Measurements from ENCODE around the gene STAP2. TPM values are rescaled to one million over a fixed set of nuclear protein-coding genes. Genes with fewer than 3 reads are reported as not detected.
"Not testable (repeated sequence)": the region's sequence is repeated elsewhere in the genome, so short reads cannot be mapped to it uniquely, and the experiment has no call there.

The STAP2 gene
- polyA plus RNA-seq, 1 experiment: 5.3 TPM

DNA sequence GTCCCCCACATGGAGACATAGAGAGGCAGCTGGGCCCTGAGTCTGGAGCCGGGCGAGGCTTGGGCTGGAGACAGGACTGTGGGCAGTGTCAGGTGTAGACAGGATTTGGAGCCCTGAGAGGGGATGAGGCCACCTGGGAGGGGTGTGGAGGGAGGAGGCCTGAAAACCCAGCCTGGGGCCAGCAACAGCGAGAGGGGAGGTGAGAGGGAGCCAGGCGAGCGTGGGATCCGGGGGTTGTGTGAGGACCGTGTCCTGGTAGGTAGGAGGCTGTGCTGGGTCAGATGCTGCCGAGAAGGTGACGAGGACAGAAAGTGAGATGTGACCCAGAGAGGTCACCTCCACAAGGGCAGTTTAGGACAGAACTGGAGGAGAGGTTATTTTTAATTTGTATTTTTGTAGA is 12.1 kb upstream of the STAP2 start:
- CTCF ChIA-PET: interaction anchor here (2.8 kb wide), 1 partner anchor 25 kb away, joined by 15 read pairs; no protein-coding TSS in a partner anchor
- no peak for TF ChIP-seq CTCF (IDR thresholded peaks at IDR 0.05; ENCODE audit: low read depth, low read length)

DNA sequence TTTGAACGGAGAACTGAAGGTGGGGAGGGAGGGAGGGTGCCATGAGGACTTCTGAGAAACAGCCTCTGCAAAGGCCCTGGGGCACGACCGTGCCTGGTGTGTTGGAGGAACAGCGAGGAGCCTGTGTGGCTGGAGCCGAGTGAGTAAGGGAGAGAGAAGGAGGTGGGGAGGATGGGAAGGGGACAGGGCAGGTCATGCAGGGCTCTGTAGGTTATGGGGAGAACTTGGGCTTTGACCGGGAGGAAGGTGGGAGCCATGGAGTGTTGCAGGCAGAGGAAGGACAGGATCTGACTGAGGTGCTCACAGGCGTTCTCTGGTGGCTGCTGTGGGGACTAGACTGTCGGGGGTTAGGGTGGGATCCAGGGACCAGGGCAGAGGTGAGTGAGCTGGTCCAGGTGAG is 11.5 kb upstream of the STAP2 start:
- no peak for TF ChIP-seq CTCF (IDR thresholded peaks at IDR 0.05; ENCODE audit: low read depth, low read length)
- peak overlapping the region; percentile 11 for H3K27ac ChIP-seq (ENCODE audit: low read depth, low read length)
- no peaks in the 10 kb centered on the region; the same call in 1 of the 2 replicates for H3K9me3 ChIP-seq (ENCODE audit: control insufficient read depth, insufficient read depth, low read length)
- no peak for DNase-seq (ENCODE audit: low read depth, low spot score)
- CTCF ChIA-PET: no interaction called here
- H3K27me3 ChIP-seq (ENCODE audit: control insufficient read depth, insufficient read depth, low read length): no peaks in the 10 kb centered on the region
- POLR2A ChIA-PET: no interaction called here
- no peak overlapping the region for H3K4me3 ChIP-seq (ENCODE audit: low read depth, low read length)

More for the DNA sequence above, 12.1 kb upstream of the STAP2 start:
- no peaks in the 10 kb centered on the region for H3K27me3 ChIP-seq (ENCODE audit: control insufficient read depth, insufficient read depth, low read length)
- no peak overlapping the region for H3K27ac ChIP-seq (ENCODE audit: low read depth, low read length)
- POLR2A ChIA-PET: no interaction called here
- H3K4me3 ChIP-seq (ENCODE audit: low read depth, low read length): no peak overlapping the region
- H3K9me3 ChIP-seq (ENCODE audit: control insufficient read depth, insufficient read depth, low read length): no peaks in the 10 kb centered on the region; the same call in 1 of the 2 replicates
- no peak for DNase-seq (ENCODE audit: low read depth, low spot score)

DNA sequence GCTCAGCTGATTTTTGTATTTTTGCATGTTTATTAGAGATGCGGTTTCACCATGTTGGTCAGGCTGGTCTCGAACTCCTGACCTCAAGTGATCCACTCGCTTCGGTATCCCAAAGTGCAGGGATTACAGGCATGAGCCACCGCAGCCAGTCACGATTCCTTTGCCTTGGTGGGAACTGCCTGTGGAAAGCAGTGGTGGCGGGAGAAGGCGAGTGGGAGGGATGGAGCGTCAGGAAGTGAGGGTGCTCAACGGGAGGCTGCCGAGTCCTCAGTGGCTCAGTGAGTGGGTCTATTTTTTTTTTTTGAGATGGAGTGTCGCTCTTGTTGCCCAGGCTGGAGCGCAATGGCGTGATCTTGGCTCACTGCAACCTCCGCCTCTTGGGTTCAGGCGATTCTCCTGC is 10.6 kb upstream of the STAP2 start:
- H3K27ac ChIP-seq (ENCODE audit: low read depth, low read length); H3K9me3 ChIP-seq (ENCODE audit: control insufficient read depth, insufficient read depth, low read length); H3K27me3 ChIP-seq (ENCODE audit: control insufficient read depth, insufficient read depth, low read length); DNase-seq (ENCODE audit: low read depth, low spot score); H3K4me3 ChIP-seq (ENCODE audit: low read depth, low read length); POLR2A ChIA-PET: not testable (repeated sequence)
- CTCF ChIA-PET: interaction anchor here (0.6 kb wide), 1 partner anchor 117 kb away, joined by 3 read pairs; no protein-coding TSS in a partner anchor

GRCh38 chr19:4347521-4347920 is 8.9 kb upstream of the STAP2 start:
- TF ChIP-seq CTCF (IDR thresholded peaks at IDR 0.05; ENCODE audit: low read depth, low read length): no peak
- Histone ChIP-seq H3K9me3 (ENCODE audit: control insufficient read depth, insufficient read depth, low read length) (no peaks in the 10 kb centered on the region; the same call in 1 of the 2 replicates), H3K4me3 (ENCODE audit: low read depth, low read length) (no peak overlapping the region), H3K27ac (ENCODE audit: low read depth, low read length) (no peak overlapping the region), H3K27me3 (ENCODE audit: control insufficient read depth, insufficient read depth, low read length) (no peaks in the 10 kb centered on the region)
- CTCF ChIA-PET: interaction anchor here (0.6 to 1.2 kb wide), 3 partner anchors 63 to 177 kb away, joined by 3 to 4 read pairs (median 3); no protein-coding TSS in a partner anchor
- DNase-seq (ENCODE audit: low read depth, low spot score): no peak
- POLR2A ChIA-PET: interaction anchor here (0.6 kb wide), 1 partner anchor 84 kb away, joined by 7 read pairs; no protein-coding TSS in a partner anchor

DNA sequence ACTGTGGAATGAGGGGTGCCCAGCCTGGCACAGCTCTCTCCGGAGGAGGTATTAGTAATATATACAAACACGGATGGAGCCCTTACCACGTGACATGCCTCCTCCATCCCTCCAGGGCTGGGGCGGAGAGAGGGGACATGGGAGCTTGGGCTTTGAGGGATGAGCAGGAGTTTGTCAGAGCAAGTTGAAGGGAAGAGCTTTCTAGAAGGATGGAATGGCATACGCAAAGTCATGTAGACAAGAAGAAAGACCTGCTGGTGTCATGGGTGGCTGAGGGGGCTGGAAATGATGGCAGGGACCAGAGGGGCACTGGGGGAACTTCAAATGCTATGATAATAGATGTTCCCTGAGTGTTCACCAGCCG is 7.4 kb upstream of the STAP2 start:
- no peak overlapping the region for H3K4me3 ChIP-seq (ENCODE audit: low read depth, low read length)
- ChIA-PET CTCF (interaction anchor here (0.7 kb wide), 1 partner anchor 54 kb away, joined by 3 read pairs; the partner anchor contains the start of gene SH3GL1), POLR2A (no interaction called here)
- no peaks in the 10 kb centered on the region; the same call in 1 of the 2 replicates for H3K9me3 ChIP-seq (ENCODE audit: control insufficient read depth, insufficient read depth, low read length)
- H3K27ac ChIP-seq (ENCODE audit: low read depth, low read length): no peak overlapping the region
- no peak for DNase-seq (ENCODE audit: low read depth, low spot score)
- TF ChIP-seq CTCF (IDR thresholded peaks at IDR 0.05; ENCODE audit: low read depth, low read length): no peak
- no peaks in the 10 kb centered on the region for H3K27me3 ChIP-seq (ENCODE audit: control insufficient read depth, insufficient read depth, low read length)

Measured in AG04450 (cell line).